Activated naive CD4-positive, alpha-beta T cell treated with anti-CD3 and anti-CD28 coated beads, Interleukin-2, amount 50 U/mL, for 16 hours (primary cell): ENCODE data around the gene ADAMTS16.
"Not testable (repeated sequence)": the region's sequence is repeated elsewhere in the genome, so short reads cannot be mapped to it uniquely, and the experiment has no call there.

Experiments used
- DNase-seq: peaks from one replicate; pipeline ENCODE4 v3.0.0-alpha.2; 2020

Gene ADAMTS16

GRCh38 chr5:5139777-5140478, at the start of gene ADAMTS16:
Gene ADAMTS16 (plus strand): TSS chr5:5140330. CDS start chr5:5140468, 138 bp downstream.
- DNase-seq = no peak

GRCh38 chr5:5092149-5092548, 48.0 kb upstream of the ADAMTS16 start:
- no peak for DNase-seq

GRCh38 chr5:5100635-5101034, 39.5 kb upstream of the ADAMTS16 start:
- DNase-seq = no peak

- DNase-seq = no peak
Observed at GRCh38 chr5:5101676-5102075, 38.5 kb upstream of the ADAMTS16 start.

GRCh38 chr5:5103245-5103644, 36.9 kb upstream of the ADAMTS16 start:
- DNase-seq = no peak

- DNase-seq = no peak
Observed at GRCh38 chr5:5104550-5104949, 35.6 kb upstream of the ADAMTS16 start.

GRCh38 chr5:5105531-5105930, 34.6 kb upstream of the ADAMTS16 start:
- DNase-seq = no peak

- no peak for DNase-seq
Observed at GRCh38 chr5:5116956-5117355, 23.2 kb upstream of the ADAMTS16 start.

- no peak for DNase-seq
Observed at GRCh38 chr5:5122776-5123175, 17.4 kb upstream of the ADAMTS16 start.

GRCh38 chr5:5124231-5124630, 15.9 kb upstream of the ADAMTS16 start:
- no peak for DNase-seq

- no peak for DNase-seq
Observed at GRCh38 chr5:5126444-5126843, 13.7 kb upstream of the ADAMTS16 start.

- DNase-seq = no peak
Observed at GRCh38 chr5:5128766-5129165, 11.4 kb upstream of the ADAMTS16 start.

GRCh38 chr5:5132234-5132633, 7.9 kb upstream of the ADAMTS16 start:
- no peak for DNase-seq

- DNase-seq = no peak
Observed at GRCh38 chr5:5132693-5133295, 7.3 kb upstream of the ADAMTS16 start.

GRCh38 chr5:5134107-5134506, 6.0 kb upstream of the ADAMTS16 start:
- DNase-seq = no peak

GRCh38 chr5:5135957-5136676, 4.0 kb upstream of the ADAMTS16 start:
- no peak for DNase-seq

GRCh38 chr5:5137851-5138250, 2.3 kb upstream of the ADAMTS16 start:
- not testable (repeated sequence) for DNase-seq

- no peak for DNase-seq
Observed at GRCh38 chr5:5139336-5139776, 774 bp upstream of the ADAMTS16 start.

- DNase-seq = no peak
Observed at GRCh38 chr5:5140479-5141338, 579 bp downstream of the ADAMTS16 start.

- DNase-seq = no peak
Observed at GRCh38 chr5:5141339-5141599, 1.1 kb downstream of the ADAMTS16 start.

- peak; percentile 37 for DNase-seq
Observed at GRCh38 chr5:5141625-5142525, 1.7 kb downstream of the ADAMTS16 start.

- DNase-seq = no peak
Observed at GRCh38 chr5:5144441-5144840, 4.3 kb downstream of the ADAMTS16 start.
